ENCODE results near the gene SOX5. TPM values are rescaled to one million over a fixed set of nuclear protein-coding genes. Genes with fewer than 3 reads are reported as not detected.

SOX5 gene
- total RNA-seq, 1 donor from 2014 or later, result 21.1 TPM

GRCh38 chr12:23587833-23588559 is 361.5 kb downstream of the SOX5 start:
- Histone ChIP-seq H3K27ac (no peak overlapping the region), H3K4me1 (no peaks in the 10 kb centered on the region), H3K36me3 (no peaks in the 10 kb centered on the region), H3K9me3 (no peaks in the 10 kb centered on the region), H3K4me3 (no peak overlapping the region), H3K27me3 (no peaks in the 10 kb centered on the region)
- TF ChIP-seq POLR2A (IDR thresholded peaks at IDR 0.05) (no peak), CTCF (IDR thresholded peaks at IDR 0.05) (no peak)
- no peak for DNase-seq (ENCODE audit: extremely low spot score in 2 of 2)
- intact Hi-C loops (cut with DNase I), result no loop called here

- TF ChIP-seq POLR2AphosphoS5 (IDR thresholded peaks at IDR 0.05; ENCODE audit: insufficient read depth in 1 of 2, low read depth in 1 of 2) (no peak), CTCF (IDR thresholded peaks at IDR 0.05) (no peak), POLR2A (IDR thresholded peaks at IDR 0.05) (no peak)
- Histone ChIP-seq H3K4me1 (no peaks in the 10 kb centered on the region), H3K27ac (no peak overlapping the region), H3K4me3 (no peak overlapping the region), H3K27me3 (no peaks in the 10 kb centered on the region), H3K36me3 (no peaks in the 10 kb centered on the region), H3K9me3 (no peaks in the 10 kb centered on the region)
- intact Hi-C loops (cut with DNase I), result no loop called here
- DNase-seq (ENCODE audit: extremely low spot score in 2 of 2), result no peak
Measured at GRCh38 chr12:23585782-23586163, 363.7 kb downstream of the SOX5 start.

- Histone ChIP-seq H3K9me3 (no peaks in the 10 kb centered on the region), H3K27ac (no peak overlapping the region), H3K36me3 (no peaks in the 10 kb centered on the region), H3K4me3 (no peak overlapping the region), H3K4me1 (no peaks in the 10 kb centered on the region), H3K27me3 (no peaks in the 10 kb centered on the region)
- TF ChIP-seq POLR2AphosphoS5 (IDR thresholded peaks at IDR 0.05; ENCODE audit: insufficient read depth in 1 of 2, low read depth in 1 of 2) (no peak), CTCF (IDR thresholded peaks at IDR 0.05) (no peak), POLR2A (IDR thresholded peaks at IDR 0.05) (no peak)
- DNase-seq (ENCODE audit: extremely low spot score in 2 of 2), result no peak
- intact Hi-C loops (cut with DNase I), result no loop called here
Measured at GRCh38 chr12:23585156-23585781, 364.2 kb downstream of the SOX5 start.

GRCh38 chr12:23581913-23582312 is 367.6 kb downstream of the SOX5 start:
- no peak for TF ChIP-seq POLR2AphosphoS5 (IDR thresholded peaks at IDR 0.05; ENCODE audit: insufficient read depth in 1 of 2, low read depth in 1 of 2)
- TF ChIP-seq POLR2A (IDR thresholded peaks at IDR 0.05), result no peak
- no peak for TF ChIP-seq CTCF (IDR thresholded peaks at IDR 0.05)
- Histone ChIP-seq H3K27ac (no peak overlapping the region), H3K4me1 (no peaks in the 10 kb centered on the region), H3K36me3 (no peaks in the 10 kb centered on the region), H3K9me3 (no peaks in the 10 kb centered on the region), H3K4me3 (no peak overlapping the region), H3K27me3 (no peaks in the 10 kb centered on the region)
- intact Hi-C loops (cut with DNase I), result no loop called here
- DNase-seq (ENCODE audit: extremely low spot score in 2 of 2), result no peak

- H3K9me3 ChIP-seq, result no peaks in the 10 kb centered on the region
- no peak for TF ChIP-seq POLR2AphosphoS5 (IDR thresholded peaks at IDR 0.05; ENCODE audit: insufficient read depth in 1 of 2, low read depth in 1 of 2)
- no peak for TF ChIP-seq CTCF (IDR thresholded peaks at IDR 0.05)
- TF ChIP-seq POLR2A (IDR thresholded peaks at IDR 0.05), result no peak
- no peak for DNase-seq (ENCODE audit: extremely low spot score in 2 of 2)
- intact Hi-C loops (cut with DNase I), result no loop called here
- H3K27ac ChIP-seq, result no peak overlapping the region
- H3K4me3 ChIP-seq, result no peak overlapping the region
- H3K4me1 ChIP-seq, result no peaks in the 10 kb centered on the region
- H3K36me3 ChIP-seq, result no peaks in the 10 kb centered on the region
- H3K27me3 ChIP-seq, result no peaks in the 10 kb centered on the region
Measured at GRCh38 chr12:23579257-23579656, 370.2 kb downstream of the SOX5 start.

Data from vagina (tissue), 2 donors.